ENCODE measurements around the gene KRTAP2-3.
A peak's percentile ranks its signal among the peaks of the same experiment; 100 is the strongest.

Gene KRTAP2-3

DNA sequence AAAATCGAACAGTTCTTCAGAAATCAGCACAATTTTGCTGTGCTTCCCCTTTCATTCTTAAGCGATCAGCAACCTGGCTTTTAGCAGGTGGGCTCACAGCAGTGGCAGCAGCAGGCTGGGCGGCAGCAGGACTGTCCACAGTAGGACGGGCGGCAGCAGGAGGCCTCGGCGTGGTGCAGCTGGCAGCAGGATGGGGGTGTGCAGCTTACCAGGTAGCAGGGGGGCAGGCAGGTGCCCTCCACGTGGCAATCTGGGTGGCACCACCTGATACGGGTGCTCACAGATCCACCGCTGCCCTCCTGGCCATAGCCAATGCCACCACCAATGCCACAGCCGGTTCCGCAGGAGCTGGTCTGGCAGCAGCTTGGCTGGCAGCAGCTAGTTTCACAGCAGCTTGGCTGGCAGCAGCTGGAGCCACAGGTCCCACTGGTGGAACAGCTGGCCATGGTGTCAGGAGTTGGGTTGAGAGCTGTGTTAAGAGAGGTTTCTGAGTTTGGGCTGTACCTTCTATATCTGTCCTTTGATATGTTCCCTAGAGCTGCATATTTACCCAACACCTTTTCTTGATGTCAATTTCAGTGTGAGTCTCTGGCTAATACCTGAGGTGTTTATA, 30.2 kb downstream of the KRTAP2-3 start, which contains the start of gene KRTAP1-4:
KRTAP1-4 (minus strand) TSS at position 563 of the 613 bp plus-strand sequence; CDS start at position 446, 117 bp downstream.
- DNase-seq (ENCODE audit: low spot score): no peak

DNA sequence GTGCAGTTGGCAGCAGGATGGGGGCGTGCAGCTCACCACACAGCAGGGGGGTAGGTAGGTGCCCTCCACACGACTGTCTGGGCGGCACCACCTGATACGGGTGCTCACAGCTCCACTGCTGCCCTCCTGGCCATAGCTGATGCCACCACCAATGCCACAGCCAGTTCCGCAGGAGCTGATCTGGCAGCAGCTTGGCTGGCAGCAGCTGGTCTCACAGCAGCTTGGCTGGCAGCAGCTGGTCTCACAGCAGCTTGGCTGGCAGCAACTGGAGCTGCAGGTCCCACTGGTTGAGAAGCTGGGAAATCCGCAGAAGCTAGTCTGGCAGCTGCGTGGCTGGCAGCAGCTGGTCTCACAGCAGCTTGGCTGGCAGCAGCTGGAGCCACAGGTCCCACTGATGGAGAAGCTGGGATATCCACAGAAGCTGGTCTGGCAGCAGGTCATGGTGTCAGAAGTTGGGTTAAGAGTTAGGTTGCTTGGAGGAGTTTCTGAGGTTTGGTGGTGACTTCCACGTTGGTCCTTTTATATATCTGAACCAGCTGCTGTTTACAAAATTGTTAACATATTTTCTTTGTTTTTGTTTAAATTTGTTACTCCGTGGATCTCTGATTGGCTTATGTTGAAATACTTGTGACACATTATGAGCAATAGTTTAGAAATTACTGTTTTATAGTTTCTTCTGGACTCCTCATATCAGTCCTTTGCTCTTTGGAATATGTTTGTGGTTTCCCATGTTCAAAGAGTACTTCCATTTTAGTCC, 33.0 kb downstream of the KRTAP2-3 start, which contains the start of gene KRTAP1-5:
KRTAP1-5 (minus strand) TSS at position 494 of the 757 bp plus-strand sequence; CDS start at position 441, 53 bp downstream.
- peak; percentile 61 for DNase-seq (ENCODE audit: low spot score)

DNA sequence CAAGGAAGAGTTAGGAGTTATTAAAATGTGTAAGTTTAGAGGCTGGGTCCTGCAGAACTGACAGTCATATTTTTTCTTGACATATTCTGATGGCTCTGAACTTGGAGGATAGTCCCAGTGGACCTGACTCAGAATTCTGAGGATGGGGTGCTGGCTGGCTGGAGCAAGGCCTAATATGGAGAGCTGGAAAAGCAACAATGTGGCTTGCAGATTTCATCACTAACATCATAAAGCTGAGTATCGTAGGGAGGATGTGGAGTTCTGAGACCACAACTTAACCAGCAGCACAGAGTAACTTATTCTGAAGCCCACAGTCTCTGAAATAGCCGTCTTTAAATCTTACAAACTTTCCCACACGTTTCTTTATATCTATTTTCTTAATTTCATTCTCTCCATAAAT, 35.2 kb downstream of the KRTAP2-3 start:
- no peak for DNase-seq (ENCODE audit: low spot score)

DNA sequence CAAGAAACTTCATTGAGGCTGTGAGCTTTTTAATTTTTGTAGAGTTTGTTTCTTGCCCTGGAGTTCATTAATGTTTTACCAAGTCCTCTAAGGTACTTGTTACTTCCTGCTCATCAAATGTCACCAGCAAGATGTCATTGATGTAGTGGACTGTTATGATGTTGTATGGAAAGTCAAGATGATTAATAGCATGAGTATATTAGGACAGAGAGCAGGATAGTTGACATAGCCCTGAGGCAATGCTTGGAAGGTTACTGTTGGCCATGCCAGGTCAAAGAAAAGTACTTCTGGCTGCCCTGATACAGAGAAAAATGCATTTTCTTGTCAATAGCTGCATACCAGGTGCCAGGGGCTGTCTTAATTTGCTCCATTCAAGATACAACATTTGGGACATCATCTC, 39.6 kb downstream of the KRTAP2-3 start:
- DNase-seq (ENCODE audit: low spot score): no peak

DNA sequence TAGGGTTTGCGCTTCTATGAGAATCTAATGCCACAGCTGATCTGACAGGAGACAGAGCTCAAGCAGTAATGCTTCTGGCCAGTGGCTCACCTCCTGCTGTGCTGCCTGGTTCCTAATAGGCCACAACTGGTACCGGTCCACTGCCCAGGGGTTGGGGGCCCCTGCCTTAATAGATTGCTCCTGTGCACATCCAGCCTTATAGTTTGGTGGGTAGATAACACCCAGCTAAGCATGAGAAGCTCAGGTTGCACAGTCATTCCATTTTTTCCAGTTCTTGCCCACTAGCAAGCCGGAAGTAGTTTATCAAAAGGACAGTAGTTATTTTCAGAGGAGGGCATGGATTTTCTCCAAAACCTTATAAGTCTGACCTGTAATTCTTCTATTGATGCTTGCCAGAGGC, 40.5 kb downstream of the KRTAP2-3 start:
- no peak for DNase-seq (ENCODE audit: low spot score)

DNA sequence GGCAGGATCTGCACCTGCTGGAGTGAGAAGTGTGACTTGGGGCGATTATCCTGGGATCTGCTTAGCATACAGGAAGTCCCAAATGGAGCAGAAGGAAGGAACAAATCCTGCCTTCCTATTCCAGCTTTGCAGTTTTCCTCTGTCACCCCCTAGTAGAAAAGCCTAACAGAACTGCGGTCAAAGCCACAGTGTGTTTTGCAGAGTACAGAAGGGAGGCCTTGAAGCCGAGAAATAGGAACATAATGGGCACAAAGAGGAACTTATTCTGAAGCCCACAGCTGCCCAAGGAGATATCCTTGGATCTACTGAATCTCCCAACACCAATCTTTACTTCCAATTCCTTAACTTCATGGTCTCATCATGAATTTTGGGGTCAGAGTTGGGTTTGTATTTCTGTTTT, 41.4 kb downstream of the KRTAP2-3 start:
- no peak for DNase-seq (ENCODE audit: low spot score)

DNA sequence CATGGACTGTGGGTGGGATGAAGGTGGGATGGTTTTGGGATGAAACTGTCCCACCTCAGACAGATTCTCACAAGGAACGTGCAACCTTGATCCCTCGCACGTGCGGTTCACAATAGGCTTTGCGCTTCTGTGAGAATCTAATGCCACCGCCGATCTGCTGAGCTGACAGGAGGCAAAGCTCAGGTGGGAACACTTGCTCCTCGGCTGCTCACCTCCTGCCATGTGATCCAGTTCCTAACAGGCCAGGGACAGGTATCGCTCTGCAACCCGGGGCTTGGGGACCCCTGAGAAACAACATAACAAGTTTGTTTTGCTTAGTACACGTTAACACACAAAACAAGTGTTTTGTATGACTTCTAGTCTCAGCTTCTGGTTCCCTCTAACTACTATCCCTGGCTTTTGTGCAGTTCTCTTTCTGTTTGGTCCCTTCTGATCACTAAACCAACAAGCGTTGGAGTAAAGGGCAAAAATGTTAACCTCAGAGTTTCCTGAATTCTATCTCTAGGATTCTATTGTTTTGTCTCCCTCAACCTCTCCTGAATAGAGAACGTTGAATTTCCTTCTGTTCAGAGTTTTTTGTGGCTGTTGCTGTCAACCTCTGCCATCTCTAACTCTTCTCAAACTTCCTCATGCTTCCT, 43.2 kb downstream of the KRTAP2-3 start:
- no peak for DNase-seq (ENCODE audit: low spot score)

DNA sequence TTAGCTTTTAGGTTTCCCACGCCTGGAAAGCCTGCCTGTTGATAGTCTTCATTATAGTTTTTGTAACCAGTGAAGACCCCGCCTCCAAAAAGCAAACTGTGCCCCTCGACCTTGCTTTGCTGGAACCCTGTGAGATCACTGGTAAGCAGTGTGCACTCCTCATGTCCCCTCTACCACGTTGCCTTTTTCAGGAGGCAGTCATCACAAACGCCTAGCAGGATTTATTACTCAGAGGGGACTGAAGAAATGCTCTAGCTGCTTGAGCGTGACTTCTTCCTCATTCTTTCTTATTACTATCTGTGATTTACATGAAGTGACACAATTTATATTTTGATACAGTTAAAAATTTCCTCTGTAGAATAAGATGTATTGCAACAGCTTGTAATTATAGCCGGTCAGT, 44.5 kb downstream of the KRTAP2-3 start:
- no peak for DNase-seq (ENCODE audit: low spot score)

DNA sequence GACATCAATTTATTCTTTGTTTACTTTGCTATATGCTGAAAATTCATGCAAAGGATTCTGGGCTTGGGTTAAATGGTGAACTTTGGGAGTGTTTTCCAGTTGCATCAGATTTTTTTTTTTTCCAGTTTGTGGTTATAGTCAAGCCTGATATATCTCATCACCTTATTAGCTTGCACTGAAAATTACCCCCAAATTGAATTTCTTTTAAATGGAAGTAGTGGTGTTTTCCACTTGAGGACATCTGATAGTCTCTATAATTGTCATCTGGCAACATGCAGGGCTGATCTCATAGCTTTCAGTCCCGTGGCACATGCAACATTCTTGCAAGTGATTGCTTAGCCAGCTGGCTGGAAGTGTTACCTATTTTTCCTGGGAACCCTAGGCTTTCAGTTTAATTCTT, 46.3 kb downstream of the KRTAP2-3 start:
- peak; percentile 36 for DNase-seq (ENCODE audit: low spot score)

DNA sequence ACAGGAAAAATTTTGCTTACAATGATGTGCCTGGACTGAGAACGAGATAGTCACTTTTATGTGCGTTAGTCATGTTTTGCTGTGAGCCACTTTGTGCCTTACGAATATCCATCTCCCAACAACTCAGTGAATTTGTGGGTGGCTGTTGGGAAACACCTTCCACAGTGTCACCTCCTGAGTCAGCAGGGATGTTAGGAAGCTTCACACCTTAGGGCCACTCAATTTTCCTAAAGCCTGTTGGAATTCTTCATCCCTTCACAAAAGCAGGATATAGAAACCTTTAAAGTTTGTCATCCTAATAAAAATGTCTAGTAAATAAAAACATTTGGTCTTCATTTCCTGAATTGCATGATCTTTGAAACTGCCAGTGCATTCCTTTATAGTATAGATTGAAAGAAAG, 46.7 kb downstream of the KRTAP2-3 start:
- no peak for DNase-seq (ENCODE audit: low spot score)

DNA sequence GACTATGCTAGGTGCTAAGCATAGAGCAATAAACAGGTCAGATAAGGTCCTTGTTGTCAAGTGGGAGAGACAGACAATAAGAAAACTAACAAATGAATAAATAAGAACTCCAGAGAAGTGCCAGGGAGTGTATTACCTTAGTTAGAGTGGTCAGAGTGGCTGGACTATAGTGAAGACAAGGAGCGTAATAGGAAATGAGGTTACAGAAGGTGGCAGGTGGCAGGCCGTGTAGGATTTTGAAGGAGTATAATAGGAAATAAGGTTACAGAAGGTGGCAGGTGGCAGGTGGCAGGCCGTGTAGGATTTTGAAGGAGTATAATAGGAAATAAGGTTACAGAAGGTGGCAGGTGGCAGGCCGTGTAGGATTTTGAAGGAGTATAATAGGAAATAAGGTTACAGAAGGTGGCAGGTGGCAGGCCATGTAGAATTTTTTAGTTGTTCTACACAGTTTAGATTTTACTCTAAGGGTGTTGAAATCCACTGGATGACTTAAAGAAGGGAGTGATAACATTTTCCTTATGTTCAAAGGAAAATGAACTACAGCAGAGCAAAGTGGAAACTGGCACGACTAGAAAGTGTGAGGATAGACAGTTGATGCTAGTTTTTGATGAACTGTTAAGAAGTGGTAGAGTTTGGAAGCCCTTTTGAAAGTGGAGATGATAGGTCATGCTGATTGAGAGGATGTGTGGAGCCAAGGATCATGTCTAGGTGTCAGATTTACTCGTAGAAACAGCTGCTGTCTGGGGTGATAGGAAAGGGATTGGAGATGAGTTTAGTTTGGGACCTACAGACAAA, 47.4 kb downstream of the KRTAP2-3 start:
- DNase-seq (ENCODE audit: low spot score): no peak

DNA sequence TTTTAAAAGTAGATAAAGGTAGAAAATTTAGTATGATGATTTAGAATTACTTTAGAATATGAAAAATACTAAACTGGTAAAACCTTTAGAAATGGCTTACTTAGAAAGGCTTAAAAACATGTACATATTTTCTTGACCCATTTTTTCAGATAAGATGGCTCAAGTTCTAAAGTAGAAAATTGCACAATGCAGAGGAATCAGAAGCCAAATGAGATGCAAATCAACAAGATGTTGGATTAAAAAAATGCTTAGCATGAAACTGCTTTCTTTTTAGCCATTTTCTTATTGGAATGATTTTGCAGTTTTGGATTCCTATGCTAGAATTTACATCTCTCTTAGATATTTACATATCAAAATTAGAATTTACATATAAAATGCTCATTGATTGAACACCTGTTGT, 49.5 kb downstream of the KRTAP2-3 start:
- no peak for DNase-seq (ENCODE audit: low spot score)

DNA sequence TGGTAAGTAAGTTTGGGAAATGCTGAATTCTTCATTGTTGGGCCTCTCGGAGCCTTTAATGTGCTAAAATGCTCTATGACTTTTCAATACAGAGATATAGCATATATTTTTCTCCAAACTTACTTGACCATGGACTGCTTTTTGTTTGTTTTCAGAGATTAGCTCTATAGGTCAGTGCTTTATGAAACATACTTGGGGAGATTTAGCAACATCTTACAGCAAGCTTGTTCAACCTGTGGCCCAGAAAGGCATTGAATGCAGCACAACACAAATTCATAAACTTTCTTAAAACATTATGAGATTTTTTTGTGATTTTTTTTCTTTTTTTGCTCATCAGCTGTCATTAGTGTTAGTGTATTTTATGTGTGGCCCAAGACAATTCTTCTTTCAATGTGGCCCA, 50.0 kb downstream of the KRTAP2-3 start:
- DNase-seq (ENCODE audit: low spot score): no peak

DNA sequence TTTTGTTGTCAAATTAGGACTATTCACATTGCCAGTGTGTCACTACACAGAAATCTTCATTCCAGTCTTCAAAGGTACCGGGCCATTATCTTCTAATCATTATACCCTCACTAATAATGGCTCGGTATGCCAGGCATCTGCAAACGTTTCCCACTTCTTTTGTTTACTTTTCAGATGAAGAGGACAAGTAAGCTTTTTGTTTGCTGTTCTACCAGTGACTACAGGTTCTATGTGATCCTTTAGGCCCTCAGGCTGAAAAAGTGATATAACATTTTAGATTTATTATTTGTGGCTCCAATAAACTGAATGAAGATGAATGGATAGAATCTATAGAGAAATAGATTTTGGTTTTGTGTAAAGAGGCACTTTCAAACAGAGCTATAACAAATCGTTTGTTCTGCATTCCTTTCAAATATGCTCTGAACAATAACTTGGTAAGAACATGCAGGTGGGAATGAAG, 50.6 kb downstream of the KRTAP2-3 start:
- no peak for DNase-seq (ENCODE audit: low spot score)
